ENCODE measurements around the gene FAM184B. TPM values are rescaled to one million over a fixed set of nuclear protein-coding genes. Genes with fewer than 3 reads are reported as not detected.
A peak's percentile ranks its signal among the peaks of the same experiment; 100 is the strongest.

The FAM184B gene
- total and polyA plus RNA-seq, 4 experiments from 2014 or later, result not detected

DNA sequence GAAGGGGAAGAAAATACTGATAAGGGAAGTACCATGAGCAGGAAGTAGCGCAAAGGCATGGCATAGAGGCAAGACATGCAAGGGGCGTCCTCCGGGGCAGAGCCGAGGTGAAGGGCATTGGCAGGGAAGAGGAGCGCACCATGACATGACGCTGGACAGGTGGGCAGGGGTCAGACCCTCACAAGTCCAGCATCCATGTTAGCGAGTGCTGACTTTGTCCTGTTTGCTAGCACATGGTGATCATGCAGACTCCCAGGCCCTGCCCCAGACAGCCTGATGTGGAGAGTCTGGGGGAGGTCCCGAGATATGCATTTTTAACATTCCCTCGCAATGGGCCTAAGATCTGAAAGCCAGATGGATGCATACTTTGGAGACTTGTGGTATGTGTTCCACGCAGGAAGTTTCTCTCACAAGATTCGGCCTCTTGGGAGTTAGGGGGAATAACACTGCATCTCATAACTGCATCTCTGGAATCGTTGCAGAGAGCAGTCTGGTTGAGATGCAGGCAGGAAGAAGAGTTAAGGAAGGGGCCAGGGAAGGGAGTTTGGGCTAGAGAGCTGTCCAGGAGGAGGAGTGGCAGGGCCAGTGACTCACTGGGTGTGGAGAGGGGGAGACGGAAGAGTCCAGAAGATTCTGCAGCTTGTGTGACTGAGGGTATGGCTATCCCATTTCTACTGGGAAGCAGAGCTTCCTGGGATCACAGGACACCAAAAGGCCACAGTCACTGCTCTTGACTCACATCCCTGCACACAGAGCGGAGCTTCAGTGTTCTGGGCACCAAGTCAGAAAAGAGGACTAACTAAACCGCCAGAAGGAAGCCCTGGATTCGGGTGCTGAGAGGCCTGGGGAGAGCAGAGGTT, 59.7 kb downstream of the FAM184B start:
- ChIA-PET POLR2A (ENCODE audit: partially characterized antibody) (no interaction called here), CTCF (ENCODE audit: partially characterized antibody) (no interaction called here)
- intact Hi-C loops (cut with micrococcal nuclease), result no loop called here
- H3K9me3 Mint-ChIP-seq, result peaks cover 0 to 2% (median 0%) of the 10 kb centered on the region in 8 donors
- H3K27me3 Mint-ChIP-seq, result peaks cover 5 to 16% of the 10 kb centered on the region in 2 donors
- H3K4me1 Mint-ChIP-seq, result no peaks in the 10 kb centered on the region
- H3K36me3 Mint-ChIP-seq, result no peaks in the 10 kb centered on the region
- Histone ChIP-seq H3K36me3 (ENCODE audit: insufficient read depth, low read length) (no peaks in the 10 kb centered on the region), H3K4me3 (ENCODE audit: low read length in 2 of 2) (no peak overlapping the region), H3K9me3 (ENCODE audit: control insufficient read depth in 1 of 2, low read length in 2 of 2) (no peaks in the 10 kb centered on the region), H3K27me3 (ENCODE audit: insufficient read depth, low read length) (no peaks in the 10 kb centered on the region), H3K27ac (ENCODE audit: low read depth, low read length) (no peak overlapping the region), H3K4me1 (ENCODE audit: insufficient read depth, low read length) (no peaks in the 10 kb centered on the region)
- H3K27ac Mint-ChIP-seq, result peak overlapping the region in 1 of 7 donors; percentile 20
- H3K4me3 Mint-ChIP-seq, result no peak overlapping the region
- no peak for DNase-seq

DNA sequence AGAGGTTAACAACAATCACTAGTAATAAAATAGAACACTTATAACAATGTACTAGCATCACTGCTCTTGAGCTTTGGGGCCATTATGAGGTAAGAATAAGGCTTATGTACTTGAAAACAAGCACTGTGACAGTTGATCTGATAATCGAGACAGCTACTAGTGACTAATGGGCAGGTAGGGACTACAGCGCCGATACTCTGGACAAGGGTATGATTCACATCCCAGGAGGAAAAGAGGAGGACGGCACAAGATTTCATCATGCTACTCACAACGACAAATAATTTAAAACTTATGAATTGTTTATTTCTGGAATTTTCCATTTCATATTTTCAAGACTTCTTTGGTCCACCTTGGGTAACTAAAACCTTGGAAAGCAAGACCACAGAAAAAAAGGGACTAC, 62.3 kb downstream of the FAM184B start:
- intact Hi-C loops (cut with micrococcal nuclease), result no loop called here
- Histone ChIP-seq H3K4me3 (ENCODE audit: low read length in 2 of 2) (no peak overlapping the region), H3K9me3 (ENCODE audit: control insufficient read depth in 1 of 2, low read length in 2 of 2) (no peaks in the 10 kb centered on the region), H3K27me3 (ENCODE audit: insufficient read depth, low read length) (no peaks in the 10 kb centered on the region), H3K36me3 (ENCODE audit: insufficient read depth, low read length) (no peaks in the 10 kb centered on the region), H3K27ac (ENCODE audit: low read depth, low read length) (no peak overlapping the region), H3K4me1 (ENCODE audit: insufficient read depth, low read length) (no peaks in the 10 kb centered on the region)
- Mint-ChIP-seq H3K27ac (no peak overlapping the region), H3K27me3 (peaks cover 2 to 5% of the 10 kb centered on the region in 2 donors), H3K4me1 (no peaks in the 10 kb centered on the region), H3K4me3 (no peak overlapping the region), H3K36me3 (no peaks in the 10 kb centered on the region), H3K9me3 (no peaks in the 10 kb centered on the region)
- CTCF ChIA-PET (ENCODE audit: partially characterized antibody), result no interaction called here
- POLR2A ChIA-PET (ENCODE audit: partially characterized antibody), result interaction anchor here (0.6 kb wide), 1 partner anchor 604 kb away, joined by 4 read pairs; no protein-coding TSS in a partner anchor
- DNase-seq, result no peak

GRCh38 chr4:17718471-17718870, 63.0 kb downstream of the FAM184B start:
- no peaks in the 10 kb centered on the region for H3K36me3 Mint-ChIP-seq
- no peak overlapping the region for H3K27ac ChIP-seq (ENCODE audit: low read depth, low read length)
- CTCF ChIA-PET (ENCODE audit: partially characterized antibody), result no interaction called here
- H3K27me3 Mint-ChIP-seq, result peaks cover 2 to 3% of the 10 kb centered on the region in 2 donors
- H3K4me3 Mint-ChIP-seq, result no peak overlapping the region
- no peak overlapping the region for H3K4me3 ChIP-seq (ENCODE audit: low read length in 2 of 2)
- no peak overlapping the region for H3K27ac Mint-ChIP-seq
- no peak for DNase-seq
- no peaks in the 10 kb centered on the region for H3K4me1 Mint-ChIP-seq
- no peaks in the 10 kb centered on the region for H3K9me3 Mint-ChIP-seq
- no peaks in the 10 kb centered on the region for H3K36me3 ChIP-seq (ENCODE audit: insufficient read depth, low read length)
- intact Hi-C loops (cut with micrococcal nuclease), result no loop called here
- no peaks in the 10 kb centered on the region for H3K27me3 ChIP-seq (ENCODE audit: insufficient read depth, low read length)
- H3K9me3 ChIP-seq (ENCODE audit: control insufficient read depth in 1 of 2, low read length in 2 of 2), result no peaks in the 10 kb centered on the region
- POLR2A ChIA-PET (ENCODE audit: partially characterized antibody), result no interaction called here
- H3K4me1 ChIP-seq (ENCODE audit: insufficient read depth, low read length), result no peaks in the 10 kb centered on the region

DNA sequence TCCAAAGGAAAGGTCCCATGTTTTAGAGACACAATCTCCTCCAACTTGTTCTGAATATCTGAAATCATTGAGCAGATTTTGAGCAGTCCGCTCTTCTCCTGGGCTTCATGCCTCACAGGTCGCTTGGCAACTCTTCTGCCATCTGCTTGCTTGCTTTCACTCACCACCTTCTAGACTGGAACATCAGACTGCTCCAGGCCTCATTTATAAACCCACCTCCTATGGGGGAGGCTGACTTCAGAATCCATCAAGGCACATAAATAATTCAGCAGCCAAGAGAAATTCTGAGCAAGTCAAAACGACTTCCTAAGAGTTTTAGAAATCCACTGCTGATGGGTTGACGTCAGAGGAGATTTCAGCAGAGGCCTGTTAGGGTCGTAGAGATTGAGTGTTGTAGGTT, 64.1 kb downstream of the FAM184B start:
- no peak overlapping the region for H3K27ac ChIP-seq (ENCODE audit: low read depth, low read length)
- H3K4me3 ChIP-seq (ENCODE audit: low read length in 2 of 2), result no peak overlapping the region
- Mint-ChIP-seq H3K27ac (no peak overlapping the region), H3K4me3 (no peak overlapping the region), H3K36me3 (no peaks in the 10 kb centered on the region), H3K9me3 (no peaks in the 10 kb centered on the region), H3K4me1 (no peaks in the 10 kb centered on the region), H3K27me3 (peaks cover 2 to 3% of the 10 kb centered on the region in 2 donors)
- no peaks in the 10 kb centered on the region for H3K9me3 ChIP-seq (ENCODE audit: control insufficient read depth in 1 of 2, low read length in 2 of 2)
- H3K27me3 ChIP-seq (ENCODE audit: insufficient read depth, low read length), result no peaks in the 10 kb centered on the region
- POLR2A ChIA-PET (ENCODE audit: partially characterized antibody), result no interaction called here
- no peaks in the 10 kb centered on the region for H3K36me3 ChIP-seq (ENCODE audit: insufficient read depth, low read length)
- intact Hi-C loops (cut with micrococcal nuclease), result no loop called here
- no peaks in the 10 kb centered on the region for H3K4me1 ChIP-seq (ENCODE audit: insufficient read depth, low read length)
- no peak for DNase-seq
- CTCF ChIA-PET (ENCODE audit: partially characterized antibody), result no interaction called here

- Histone ChIP-seq H3K36me3 (ENCODE audit: insufficient read depth, low read length) (no peaks in the 10 kb centered on the region), H3K4me3 (ENCODE audit: low read length in 2 of 2) (no peak overlapping the region), H3K27ac (ENCODE audit: low read depth, low read length) (no peak overlapping the region), H3K9me3 (ENCODE audit: control insufficient read depth in 1 of 2, low read length in 2 of 2) (no peaks in the 10 kb centered on the region), H3K4me1 (ENCODE audit: insufficient read depth, low read length) (no peaks in the 10 kb centered on the region), H3K27me3 (ENCODE audit: insufficient read depth, low read length) (no peaks in the 10 kb centered on the region)
- Mint-ChIP-seq H3K27ac (no peak overlapping the region), H3K9me3 (no peaks in the 10 kb centered on the region), H3K36me3 (no peaks in the 10 kb centered on the region), H3K4me1 (no peaks in the 10 kb centered on the region), H3K27me3 (peaks cover 4 to 11% of the 10 kb centered on the region in 2 donors), H3K4me3 (no peak overlapping the region)
- ChIA-PET CTCF (ENCODE audit: partially characterized antibody) (no interaction called here), POLR2A (ENCODE audit: partially characterized antibody) (no interaction called here)
- intact Hi-C loops (cut with micrococcal nuclease), result no loop called here
- DNase-seq, result no peak
Measured at GRCh38 chr4:17715511-17715910, 65.9 kb downstream of the FAM184B start.

- H3K9me3 Mint-ChIP-seq, result no peaks in the 10 kb centered on the region
- CTCF ChIA-PET (ENCODE audit: partially characterized antibody), result no interaction called here
- POLR2A ChIA-PET (ENCODE audit: partially characterized antibody), result no interaction called here
- Histone ChIP-seq H3K27me3 (ENCODE audit: insufficient read depth, low read length) (no peaks in the 10 kb centered on the region), H3K27ac (ENCODE audit: low read depth, low read length) (no peak overlapping the region), H3K36me3 (ENCODE audit: insufficient read depth, low read length) (no peaks in the 10 kb centered on the region), H3K4me3 (ENCODE audit: low read length in 2 of 2) (no peak overlapping the region), H3K9me3 (ENCODE audit: control insufficient read depth in 1 of 2, low read length in 2 of 2) (no peaks in the 10 kb centered on the region), H3K4me1 (ENCODE audit: insufficient read depth, low read length) (no peaks in the 10 kb centered on the region)
- no peaks in the 10 kb centered on the region for H3K4me1 Mint-ChIP-seq
- H3K4me3 Mint-ChIP-seq, result no peak overlapping the region
- intact Hi-C loops (cut with micrococcal nuclease), result no loop called here
- no peak for DNase-seq
- no peak overlapping the region for H3K27ac Mint-ChIP-seq
- no peaks in the 10 kb centered on the region for H3K36me3 Mint-ChIP-seq
- H3K27me3 Mint-ChIP-seq, result peaks cover 2 to 11% of the 10 kb centered on the region in 2 donors
Measured at GRCh38 chr4:17713779-17714178, 67.6 kb downstream of the FAM184B start.

DNA sequence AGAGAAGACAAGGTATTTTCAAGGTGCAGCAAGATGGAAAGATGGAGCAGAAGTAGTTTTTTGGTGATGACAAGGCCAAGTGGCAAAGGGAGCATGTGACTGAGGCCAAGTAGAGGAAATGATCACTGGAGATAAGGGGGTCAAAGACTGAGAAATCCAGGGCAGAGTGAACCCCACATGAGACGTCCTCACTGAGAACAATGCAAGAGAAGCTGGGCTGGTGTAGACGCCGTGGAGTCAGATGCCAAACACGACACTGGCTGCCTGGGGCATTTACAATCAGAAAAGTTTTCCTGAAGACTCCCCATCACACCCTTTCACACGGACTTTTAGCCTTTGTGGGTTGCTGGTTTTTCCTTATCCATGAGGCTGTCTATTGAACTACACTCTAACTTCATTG, 69.3 kb downstream of the FAM184B start:
- Mint-ChIP-seq H3K9me3 (no peaks in the 10 kb centered on the region), H3K4me3 (no peak overlapping the region), H3K27ac (no peak overlapping the region), H3K4me1 (no peaks in the 10 kb centered on the region), H3K36me3 (no peaks in the 10 kb centered on the region), H3K27me3 (peaks cover 2 to 9% of the 10 kb centered on the region in 2 donors)
- Histone ChIP-seq H3K4me3 (ENCODE audit: low read length in 2 of 2) (no peak overlapping the region), H3K36me3 (ENCODE audit: insufficient read depth, low read length) (no peaks in the 10 kb centered on the region), H3K27me3 (ENCODE audit: insufficient read depth, low read length) (no peaks in the 10 kb centered on the region), H3K4me1 (ENCODE audit: insufficient read depth, low read length) (no peaks in the 10 kb centered on the region), H3K27ac (ENCODE audit: low read depth, low read length) (no peak overlapping the region), H3K9me3 (ENCODE audit: control insufficient read depth in 1 of 2, low read length in 2 of 2) (no peaks in the 10 kb centered on the region)
- POLR2A ChIA-PET (ENCODE audit: partially characterized antibody), result no interaction called here
- CTCF ChIA-PET (ENCODE audit: partially characterized antibody), result no interaction called here
- no peak for DNase-seq
- intact Hi-C loops (cut with micrococcal nuclease), result no loop called here
